Measurements from ENCODE around the gene CYP4A22. TPM values are rescaled to one million over a fixed set of nuclear protein-coding genes. Genes with fewer than 3 reads are reported as not detected.

CYP4A22 gene
- polyA plus RNA-seq, 2 of the 4 experiments (the other 2 are of a cell fraction), result not detected

DNA sequence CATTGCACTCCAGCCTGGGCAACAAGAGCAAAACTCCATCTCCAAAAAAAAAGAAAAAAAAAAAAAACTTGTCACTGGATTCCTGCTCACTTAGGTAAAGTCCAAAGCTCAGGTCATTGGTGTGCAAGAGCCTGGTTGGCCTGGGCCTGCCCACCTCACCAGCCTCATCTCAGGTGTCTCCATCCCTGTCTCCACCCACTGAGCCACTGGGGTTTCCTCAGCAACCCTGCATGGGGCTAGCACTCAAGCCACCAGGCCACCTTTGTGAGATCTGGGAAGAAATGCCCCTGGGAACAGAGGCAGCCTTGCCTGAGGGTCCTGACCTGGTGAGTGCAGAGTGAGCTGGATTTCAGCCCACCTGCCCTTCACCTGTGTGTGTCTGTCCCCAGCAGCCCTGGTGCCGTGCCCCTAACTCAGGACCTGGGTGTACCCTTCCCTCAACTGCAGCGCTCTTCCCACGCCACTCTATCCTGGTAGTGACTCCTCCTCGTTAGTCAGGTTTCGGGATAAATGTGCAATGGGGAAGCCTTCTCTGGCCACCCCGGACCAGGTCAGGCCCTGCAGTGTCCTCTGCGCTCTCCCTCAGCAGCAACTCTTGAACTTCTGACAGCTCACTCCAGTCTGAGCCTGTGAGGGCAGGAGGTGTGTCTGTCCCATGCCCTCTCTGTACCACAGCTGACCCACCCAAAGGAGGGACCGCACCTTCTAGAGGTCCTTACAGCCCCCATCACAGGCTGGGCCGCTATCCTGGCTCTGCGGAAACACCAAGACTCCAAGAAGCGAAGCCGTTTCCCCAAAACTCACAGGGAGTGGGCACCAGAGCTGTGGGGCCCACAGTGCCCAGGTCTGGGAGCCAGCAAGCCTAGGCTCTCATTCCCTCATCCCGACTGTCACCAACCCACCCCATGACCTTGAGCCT, 49.3 kb downstream of the CYP4A22 start:
- WGBS (ENCODE audit: missing lambda C conversion rate), result 89% methylated on average over 9 of the region's 13 CpGs
- ChIA-PET CTCF (interaction anchor here (10.5 kb wide), 1 partner anchor 9 kb away, joined by 142 read pairs; no protein-coding TSS in a partner anchor), POLR2A (no interaction called here)
- Histone ChIP-seq H3K4me3 (no peak overlapping the region), H3K4me2 (no peak overlapping the region), H3K27ac (no peak overlapping the region), H3K9me3 (no peaks in the 10 kb centered on the region), H3K4me1 (peaks cover 36% of the 10 kb centered on the region)
- no peak for TF ChIP-seq NPAS2 (CRISPR knock-in tag; IDR thresholded peaks at IDR 0.05; ENCODE audit: borderline replicate concordance)
- no peak for TF ChIP-seq CEBPB (IDR thresholded peaks at IDR 0.05)
- TF ChIP-seq NFE2L2 (conservative IDR thresholded peaks at IDR 0.05; ENCODE audit: low read length), result no peak
- TF ChIP-seq KDM5A (IDR thresholded peaks at IDR 0.05), result no peak
- no peak for FAIRE-seq
- ATAC-seq, result no peak
- DNase-seq (ENCODE audit: low read depth in 1 of 2, low spot score in 1 of 2), result no peak

GRCh38 chr1:47187231-47187925, 50.1 kb downstream of the CYP4A22 start:
- ATAC-seq, result no peak
- H3K4me1 ChIP-seq, result peaks cover 36% of the 10 kb centered on the region
- DNase-seq (ENCODE audit: low read depth in 1 of 2, low spot score in 1 of 2), result no peak
- CTCF ChIA-PET, result interaction anchor here (1.1 to 10.5 kb wide), 2 partner anchors 10 to 76 kb away, joined by 3 to 142 read pairs; no protein-coding TSS in a partner anchor
- H3K4me3 ChIP-seq, result no peak overlapping the region
- TF ChIP-seq JUN (IDR thresholded peaks at IDR 0.05) (no peak), GATA3 (IDR thresholded peaks at IDR 0.05; ENCODE audit: borderline replicate concordance) (no peak), MAX (IDR thresholded peaks at IDR 0.05) (no peak)
- no peaks in the 10 kb centered on the region for H3K9me3 ChIP-seq
- POLR2A ChIA-PET, result no interaction called here
- peak overlapping the region in 1 of 2 experiments; percentile 31; a peak in 1 of 6 replicates for H3K27ac ChIP-seq
- WGBS (ENCODE audit: missing lambda C conversion rate), result 87% methylated on average over 9 of the region's 12 CpGs
- no peak for FAIRE-seq
- H3K4me2 ChIP-seq, result no peak overlapping the region

GRCh38 chr1:47187926-47188250, 50.6 kb downstream of the CYP4A22 start:
- Histone ChIP-seq H3K4me1 (peaks cover 36% of the 10 kb centered on the region), H3K27ac (peak overlapping the region in 1 of 2 experiments; percentile 31; a peak in 1 of 6 replicates), H3K4me2 (no peak overlapping the region), H3K4me3 (no peak overlapping the region), H3K9me3 (no peaks in the 10 kb centered on the region)
- ATAC-seq (no peak), DNase-seq (ENCODE audit: low read depth in 1 of 2, low spot score in 1 of 2) (no peak), FAIRE-seq (no peak)
- TF ChIP-seq ZC3H11A (IDR thresholded peaks at IDR 0.05) (no peak), MAZ (IDR thresholded peaks at IDR 0.05; ENCODE audit: borderline replicate concordance, low read depth, low read length) (no peak), SREBF2 (IDR thresholded peaks at IDR 0.05) (no peak), JUNB (IDR thresholded peaks at IDR 0.05) (no peak), HOXB13 (CRISPR knock-in tag; IDR thresholded peaks at IDR 0.05; ENCODE audit: low read depth) (no peak), RFX5 (IDR thresholded peaks at IDR 0.05) (no peak), HEYL (CRISPR knock-in tag; IDR thresholded peaks at IDR 0.05) (no peak), BHLHE40 (IDR thresholded peaks at IDR 0.05; ENCODE audit: low read depth, low read length) (no peak), FOSL2 (IDR thresholded peaks at IDR 0.05) (no peak), FOSL2 (CRISPR knock-in tag; IDR thresholded peaks at IDR 0.05) (no peak), JUN (IDR thresholded peaks at IDR 0.05) (no peak), ELK1 (IDR thresholded peaks at IDR 0.05; ENCODE audit: low read depth, low read length) (no peak), HOXB5 (CRISPR knock-in tag; IDR thresholded peaks at IDR 0.05) (no peak), POLR2A (IDR thresholded peaks at IDR 0.05; ENCODE audit: low read length) (no peak), GATA3 (IDR thresholded peaks at IDR 0.05; ENCODE audit: borderline replicate concordance) (no peak), MAFK (IDR thresholded peaks at IDR 0.05; ENCODE audit: partially characterized antibody) (no peak)
- TF ChIP-seq, protein P1, sequence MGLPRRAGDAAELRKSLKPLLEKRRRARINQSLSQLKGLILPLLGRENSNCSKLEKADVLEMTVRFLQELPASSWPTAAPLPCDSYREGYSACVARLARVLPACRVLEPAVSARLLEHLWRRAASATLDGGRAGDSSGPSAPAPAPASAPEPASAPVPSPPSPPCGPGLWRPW (IDR thresholded peaks at IDR 0.05), result no peak
- POLR2A ChIA-PET, result no interaction called here
- 82% methylated on average over 2 of the region's 2 CpGs for WGBS (ENCODE audit: missing lambda C conversion rate)
- CTCF ChIA-PET, result interaction anchor here (1.1 to 10.5 kb wide), 2 partner anchors 11 to 75 kb away, joined by 3 to 142 read pairs; no protein-coding TSS in a partner anchor

Measured in A549 (cell line).